ENCODE results near the gene CPSF3.

DNA sequence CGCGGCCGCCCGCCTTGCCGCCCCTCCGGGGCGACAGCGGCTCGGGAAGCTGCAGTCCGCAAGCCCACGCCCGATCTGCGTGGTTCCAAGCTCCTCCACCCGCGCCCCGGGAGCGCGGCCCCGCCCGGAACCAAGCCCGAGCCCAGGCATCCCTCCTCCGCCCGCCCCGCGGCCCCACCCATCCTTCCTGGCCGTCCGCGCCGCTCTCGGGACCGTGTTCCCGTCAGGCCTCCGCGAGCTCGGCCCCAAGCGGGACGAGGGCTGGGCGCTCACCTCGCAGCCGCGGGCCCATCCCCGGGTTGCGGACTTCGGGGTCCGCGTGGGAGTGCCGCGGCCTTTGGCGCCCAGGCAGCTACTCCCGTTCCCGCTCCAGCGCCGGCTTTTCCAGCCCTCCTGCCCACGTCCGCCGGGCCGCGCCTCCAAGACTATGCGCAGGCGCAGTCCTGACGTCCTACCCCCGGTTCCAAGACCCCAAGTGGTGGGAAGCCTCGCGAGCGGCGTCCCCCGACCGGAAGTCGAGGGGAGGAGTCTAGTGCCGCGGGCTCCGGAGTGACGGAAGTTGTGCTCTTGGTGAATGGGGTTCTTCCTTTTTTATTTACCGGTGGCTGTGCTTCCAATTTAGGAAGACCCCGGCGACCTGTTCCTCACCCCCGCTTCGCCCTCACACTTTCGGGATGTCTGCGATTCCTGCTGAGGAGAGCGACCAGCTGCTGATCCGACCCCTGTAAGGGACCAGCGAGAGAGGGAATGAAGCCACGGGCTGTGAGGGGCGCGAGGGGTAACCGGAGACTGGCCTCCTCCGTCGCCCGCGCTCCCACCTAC, at the start of gene CPSF3, which contains the start of gene ITGB1BP1:
- TF ChIP-seq, protein P1, sequence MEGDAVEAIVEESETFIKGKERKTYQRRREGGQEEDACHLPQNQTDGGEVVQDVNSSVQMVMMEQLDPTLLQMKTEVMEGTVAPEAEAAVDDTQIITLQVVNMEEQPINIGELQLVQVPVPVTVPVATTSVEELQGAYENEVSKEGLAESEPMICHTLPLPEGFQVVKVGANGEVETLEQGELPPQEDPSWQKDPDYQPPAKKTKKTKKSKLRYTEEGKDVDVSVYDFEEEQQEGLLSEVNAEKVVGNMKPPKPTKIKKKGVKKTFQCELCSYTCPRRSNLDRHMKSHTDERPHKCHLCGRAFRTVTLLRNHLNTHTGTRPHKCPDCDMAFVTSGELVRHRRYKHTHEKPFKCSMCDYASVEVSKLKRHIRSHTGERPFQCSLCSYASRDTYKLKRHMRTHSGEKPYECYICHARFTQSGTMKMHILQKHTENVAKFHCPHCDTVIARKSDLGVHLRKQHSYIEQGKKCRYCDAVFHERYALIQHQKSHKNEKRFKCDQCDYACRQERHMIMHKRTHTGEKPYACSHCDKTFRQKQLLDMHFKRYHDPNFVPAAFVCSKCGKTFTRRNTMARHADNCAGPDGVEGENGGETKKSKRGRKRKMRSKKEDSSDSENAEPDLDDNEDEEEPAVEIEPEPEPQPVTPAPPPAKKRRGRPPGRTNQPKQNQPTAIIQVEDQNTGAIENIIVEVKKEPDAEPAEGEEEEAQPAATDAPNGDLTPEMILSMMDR (IDR thresholded peaks at IDR 0.05), result peak in 2 of 12 donors; percentile 25 to 35
- TF ChIP-seq POLR2A (IDR thresholded peaks at IDR 0.05), result peak in 1 of 2 donors; percentile 75
